ENCODE data around the gene ARHGAP19. TPM values are rescaled to one million over a fixed set of nuclear protein-coding genes. Genes with fewer than 3 reads are reported as not detected.

ARHGAP19 gene
- total RNA-seq, 3 donors from 2014 or later: 5.9 to 10.7 (median 8.8) TPM

- no peak for DNase-seq
- intact Hi-C loops (cut with DNase I, micrococcal nuclease): no loop called here
- no peak overlapping the region for H3K4me3 ChIP-seq
- no peaks in the 10 kb centered on the region for H3K4me1 ChIP-seq (ENCODE audit: low read depth)
- TF ChIP-seq CTCF (IDR thresholded peaks at IDR 0.05): no peak
- H3K9me3 ChIP-seq: no peaks in the 10 kb centered on the region
- H3K36me3 ChIP-seq (ENCODE audit: low read depth): no peaks in the 10 kb centered on the region
- ATAC-seq: no peak
Observed at GRCh38 chr10:97307866-97308780, 15.7 kb upstream of the ARHGAP19 start.

GRCh38 chr10:97307441-97307840, 15.0 kb upstream of the ARHGAP19 start:
- Histone ChIP-seq H3K4me3 (no peak overlapping the region), H3K4me1 (ENCODE audit: low read depth) (no peaks in the 10 kb centered on the region), H3K36me3 (ENCODE audit: low read depth) (no peaks in the 10 kb centered on the region), H3K9me3 (no peaks in the 10 kb centered on the region)
- ATAC-seq (no peak), DNase-seq (no peak)
- intact Hi-C loops (cut with DNase I, micrococcal nuclease): no loop called here
- no peak for TF ChIP-seq CTCF (IDR thresholded peaks at IDR 0.05)

- DNase-seq (no peak), ATAC-seq (no peak)
- Histone ChIP-seq H3K4me1 (ENCODE audit: low read depth) (no peaks in the 10 kb centered on the region), H3K9me3 (no peaks in the 10 kb centered on the region), H3K4me3 (no peak overlapping the region), H3K36me3 (ENCODE audit: low read depth) (no peaks in the 10 kb centered on the region)
- TF ChIP-seq CTCF (IDR thresholded peaks at IDR 0.05): no peak
- intact Hi-C loops (cut with DNase I, micrococcal nuclease): no loop called here
Observed at GRCh38 chr10:97302088-97302791, 9.8 kb upstream of the ARHGAP19 start.

GRCh38 chr10:97300980-97301379, 8.5 kb upstream of the ARHGAP19 start:
- H3K36me3 ChIP-seq (ENCODE audit: low read depth): no peaks in the 10 kb centered on the region
- H3K4me3 ChIP-seq: no peak overlapping the region
- no peaks in the 10 kb centered on the region for H3K9me3 ChIP-seq
- H3K4me1 ChIP-seq (ENCODE audit: low read depth): no peaks in the 10 kb centered on the region
- ATAC-seq (no peak), DNase-seq (no peak)
- intact Hi-C loops (cut with DNase I, micrococcal nuclease): no loop called here
- no peak for TF ChIP-seq CTCF (IDR thresholded peaks at IDR 0.05)

- no peaks in the 10 kb centered on the region for H3K36me3 ChIP-seq (ENCODE audit: low read depth)
- ATAC-seq: no peak
- H3K4me1 ChIP-seq (ENCODE audit: low read depth): no peaks in the 10 kb centered on the region
- no peak overlapping the region for H3K4me3 ChIP-seq
- no peak for TF ChIP-seq CTCF (IDR thresholded peaks at IDR 0.05)
- H3K9me3 ChIP-seq: no peaks in the 10 kb centered on the region
- intact Hi-C loops (cut with DNase I, micrococcal nuclease): no loop called here
- no peak for DNase-seq
Observed at GRCh38 chr10:97298223-97298571, 5.8 kb upstream of the ARHGAP19 start.
